IMR-90 (cell line): ENCODE results near the gene ANKLE2. TPM values are rescaled to one million over a fixed set of nuclear protein-coding genes. Genes with fewer than 3 reads are reported as not detected.

Experiments used
- ATAC-seq: fragments of 200-7000 bp; cut with Tn5 transposase; 2 replicates; pipeline ENCODE4 v1.9.1; 2020; ENCODE audit warnings: low read depth, mild to moderate bottlenecking, moderate library complexity
- BruUV-seq: library from RNA; stranded (reverse); fragments of 400-500 nt; replicated peaks from 2 replicates; lab custom pipeline; 2021; lab: Mats Ljungman, UMichigan
- CTCF ChIA-PET: fragments of 300-600 bp; formaldehyde crosslinking; extraction: SDS; loops from one replicate; lab custom pipeline; 2021; ENCODE audit warnings: antibody characterized with exemption; lab: Yijun Ruan, JAX
- POLR2A ChIA-PET: fragments of 300-600 bp; sonication (Branson Sonifier 250); formaldehyde crosslinking; loops from one replicate; lab custom pipeline; 2022; ENCODE audit warnings: antibody characterized with exemption; ENCODE audit not compliant: unreplicated experiment; lab: Charles Lee
- DNase-seq: peaks from one replicate; pipeline ENCODE4 v3.0.0; 2013
- H2AFZ ChIP-seq: replicated peaks from 2 replicates; pipeline ENCODE3; 2013; ENCODE audit warnings: low read length, mild to moderate bottlenecking; ENCODE audit not compliant: poor library complexity
- H2AK5ac ChIP-seq: 2 replicates; pipeline ENCODE4 v1.6.1; 2013; ENCODE audit warnings: low read depth, low read length, inconsistent platforms
- H2AK9ac ChIP-seq: replicated peaks from 2 replicates; pipeline ENCODE3; 2013; ENCODE audit warnings: mild to moderate bottlenecking, low read depth, low read length, moderate library complexity; ENCODE audit not compliant: poor library complexity
- H2BK120ac ChIP-seq: 2 replicates; pipeline ENCODE4 v1.6.1; 2013; ENCODE audit warnings: low read depth, low read length, inconsistent platforms
- H2BK15ac ChIP-seq: 3 replicates; pipeline ENCODE4 v1.6.1; 2013; ENCODE audit warnings: low read depth, low read length, inconsistent platforms
- H2BK20ac ChIP-seq: 2 replicates; pipeline ENCODE4 v1.6.1; 2013; ENCODE audit warnings: low read depth, mild to moderate bottlenecking, inconsistent platforms, low read length, moderate library complexity
- H2BK5ac ChIP-seq: 2 replicates; pipeline ENCODE4 v1.6.1; 2013; ENCODE audit warnings: mild to moderate bottlenecking, low read depth, low read length, inconsistent platforms; ENCODE audit not compliant: poor library complexity, severe bottlenecking
- H3K14ac ChIP-seq: replicated peaks from 2 replicates; pipeline ENCODE4 v1.6.1; 2013; ENCODE audit warnings: low read depth, low read length, inconsistent platforms
- H3K18ac ChIP-seq: 2 replicates; pipeline ENCODE4 v1.6.1; 2013; ENCODE audit warnings: low read depth, low read length, control low read depth
- H3K23ac ChIP-seq: 2 replicates; pipeline ENCODE4 v1.6.1; 2013; ENCODE audit warnings: low read depth, low read length, inconsistent platforms
- H3K27ac ChIP-seq: 2 replicates; pipeline ENCODE4 v1.5.1; 2013; ENCODE audit warnings: mild to moderate bottlenecking, control low read depth, low read length; ENCODE audit not compliant: insufficient read depth
- H3K27me3 ChIP-seq: 2 replicates; pipeline ENCODE4 v1.6.1; 2013; ENCODE audit warnings: low read length; ENCODE audit not compliant: control insufficient read depth, insufficient read depth
- H3K36me3 ChIP-seq: 2 replicates; pipeline ENCODE4 v1.6.1; 2013; ENCODE audit warnings: low read length, mixed read lengths; ENCODE audit not compliant: control insufficient read depth, insufficient read depth
- H3K4ac ChIP-seq: 2 replicates; pipeline ENCODE4 v1.6.1; 2013; ENCODE audit warnings: low read depth, low read length, inconsistent platforms
- H3K4me1 ChIP-seq: 2 replicates; pipeline ENCODE4 v1.6.1; 2013; ENCODE audit warnings: low read length, mixed read lengths; ENCODE audit not compliant: control insufficient read depth, insufficient read depth
- H3K4me2 ChIP-seq: 2 replicates; pipeline ENCODE4 v1.6.1; 2013; ENCODE audit warnings: low read depth, mild to moderate bottlenecking, control low read depth, low read length, moderate library complexity
- H3K4me3 ChIP-seq: 2 replicates; pipeline ENCODE4 v1.5.1; 2013; ENCODE audit warnings: low read depth, mild to moderate bottlenecking, control low read depth, low read length, moderate library complexity; ENCODE audit not compliant: insufficient read depth
- H3K56ac ChIP-seq: 2 replicates; pipeline ENCODE4 v1.6.1; 2013; ENCODE audit warnings: low read length, inconsistent platforms; ENCODE audit not compliant: insufficient read depth; ENCODE audit errors: extremely low read depth
- H3K79me1 ChIP-seq, 2 experiments: 2 replicates each; pipeline ENCODE4 v1.6.1; 2013; ENCODE audit warnings: low read length in 2 of 2, inconsistent platforms in 1 of 2, low read depth in 1 of 2
- H3K9ac ChIP-seq: 2 replicates; pipeline ENCODE4 v1.6.1; 2013; ENCODE audit warnings: low read depth, low read length, control low read depth
- H3K9me1 ChIP-seq: 2 replicates; pipeline ENCODE4 v1.6.1; 2013; ENCODE audit warnings: low read length, inconsistent platforms; ENCODE audit not compliant: insufficient read depth
- H3K9me3 ChIP-seq: 2 replicates; pipeline ENCODE4 v1.6.1; 2013; ENCODE audit warnings: low read length; ENCODE audit not compliant: control insufficient read depth, insufficient read depth
- H4K20me1 ChIP-seq: 2 replicates; pipeline ENCODE4 v1.6.1; 2013; ENCODE audit warnings: low read length, inconsistent platforms; ENCODE audit not compliant: insufficient read depth
- H4K5ac ChIP-seq: 2 replicates; pipeline ENCODE4 v1.6.1; 2013; ENCODE audit warnings: mild to moderate bottlenecking, low read depth, low read length, control low read depth
- H4K8ac ChIP-seq, 2 experiments: 2 replicates each; pipeline ENCODE4 v1.6.1; 2013; ENCODE audit warnings: low read depth in 2 of 2, low read length in 2 of 2, control low read depth in 1 of 2, inconsistent platforms in 1 of 2
- H4K91ac ChIP-seq: 2 replicates; pipeline ENCODE4 v1.6.1; 2013; ENCODE audit warnings: low read depth, low read length, inconsistent platforms; ENCODE audit not compliant: insufficient read depth
- BHLHE40 ChIP-seq: fragments of 150-350 bp; IDR thresholded peaks from 2 replicates; pipeline ENCODE4 v1.6.1; 2016; ENCODE audit warnings: mild to moderate bottlenecking, low read depth, low read length
- CEBPB ChIP-seq: IDR thresholded peaks from 2 replicates; pipeline ENCODE4 v1.6.1; 2012; ENCODE audit warnings: low read depth, low read length, improper control_type of control experiment
- CHD1 ChIP-seq: IDR thresholded peaks from 2 replicates; pipeline ENCODE4 v1.6.1; 2012; ENCODE audit warnings: low read depth, low read length, improper control_type of control experiment
- CTCF ChIP-seq: conservative IDR thresholded peaks from 2 replicates; pipeline ENCODE4 v1.5.1; 2012; ENCODE audit warnings: mild to moderate bottlenecking, low read depth, low read length, improper control_type of control experiment
- ELK1 ChIP-seq: fragments of 150-350 bp; IDR thresholded peaks from 2 replicates; pipeline ENCODE4 v1.6.1; 2016; ENCODE audit warnings: low read depth, mild to moderate bottlenecking, low read length, moderate library complexity, borderline replicate concordance
- FOS ChIP-seq: fragments of 150-350 bp; IDR thresholded peaks from 2 replicates; pipeline ENCODE4 v1.6.1; 2016; ENCODE audit warnings: low read depth, low read length
- MAFK ChIP-seq: IDR thresholded peaks from 2 replicates; pipeline ENCODE4 v1.6.1; 2012; ENCODE audit warnings: low read depth, low read length, improper control_type of control experiment
- MAZ ChIP-seq: IDR thresholded peaks from 2 replicates; pipeline ENCODE4 v1.6.1; 2012; ENCODE audit warnings: low read depth, mild to moderate bottlenecking, low read length, improper control_type of control experiment, moderate library complexity, borderline replicate concordance
- MXI1 ChIP-seq: IDR thresholded peaks from 2 replicates; pipeline ENCODE4 v1.6.1; 2012; ENCODE audit warnings: low read depth, mild to moderate bottlenecking, low read length, moderate library complexity, borderline replicate concordance
- NFE2L2 ChIP-seq: fragments of 150-350 bp; IDR thresholded peaks from 2 replicates; pipeline ENCODE4 v1.6.1; 2016; ENCODE audit warnings: low read depth, mild to moderate bottlenecking, low read length
- POLR2A ChIP-seq: IDR thresholded peaks from 2 replicates; pipeline ENCODE4 v1.6.1; 2012; ENCODE audit warnings: mild to moderate bottlenecking, low read depth, low read length
- RAD21 ChIP-seq: IDR thresholded peaks from 2 replicates; pipeline ENCODE4 v1.6.1; 2012; ENCODE audit warnings: low read length, improper control_type of control experiment
- RCOR1 ChIP-seq: IDR thresholded peaks from 2 replicates; pipeline ENCODE4 v1.6.1; 2012; ENCODE audit warnings: mild to moderate bottlenecking, low read length, improper control_type of control experiment; ENCODE audit not compliant: insufficient replicate concordance
- RFX5 ChIP-seq: IDR thresholded peaks from 2 replicates; pipeline ENCODE4 v1.8.0; 2012; ENCODE audit warnings: low read depth, mild to moderate bottlenecking, low read length, moderate library complexity
- SMC3 ChIP-seq: fragments of 150-350 bp; IDR thresholded peaks from 2 replicates; pipeline ENCODE4 v1.6.1; 2016; ENCODE audit warnings: low read depth, mild to moderate bottlenecking, antibody characterized with exemption, low read length, moderate library complexity
- USF2 ChIP-seq: fragments of 150-350 bp; IDR thresholded peaks from 2 replicates; pipeline ENCODE4 v1.6.1; 2017; ENCODE audit warnings: mild to moderate bottlenecking, antibody characterized with exemption, low read length, low read depth
- WGBS, 2 experiments: methylation state at CpG; one replicate each; pipeline versions ENCODE4 v1.1.5 to v1.1.7; 2013; ENCODE audit warnings: missing lambda C conversion rate in 2 of 2; ENCODE audit not compliant: insufficient read length in 1 of 2; ENCODE audit errors: extremely low coverage in 2 of 2; 5-methylcytosine and 5-hydroxymethylcytosine counted together
- dilution Hi-C: fragments of 300-500 bp; cut with HindIII; formaldehyde crosslinking; loops from one replicate; pipeline ENCODE4 v1.14.3; 2018; ENCODE audit warnings: low sequenced_read_pairs; ENCODE audit not compliant: unreplicated experiment
- in situ Hi-C: fragments of 300-500 bp; cut with MboI; formaldehyde crosslinking; loops from 3 replicates; pipeline ENCODE4 v1.14.3; 2019; ENCODE audit warnings: low sequenced_read_pairs, inconsistent platforms, mixed read lengths
- intact Hi-C: fragments of 100-400 bp; cut with micrococcal nuclease; formaldehyde crosslinking; loops from 2 replicates; pipeline ENCODE4 v1.10.0; 2022
- polyA plus RNA-seq, 3 experiments: library from polyadenylated mRNA; depleted of rRNA; stranded (reverse); fragments of >200 nt; gene quantifications; 2 replicates each; pipeline ENCODE4 v1.2.3, GENCODE V29; 2012; ENCODE audit warnings: low replicate concordance in 1 of 3
- total RNA-seq: library from RNA; depleted of rRNA; stranded (reverse); fragments of >200 nt; gene quantifications from 2 replicates; pipeline ENCODE4 v1.2.3, GENCODE V29; 2012

Gene ANKLE2
- total and polyA plus RNA-seq, 2 of the 4 experiments (the other 2 are of a cell fraction): 63.4 to 82.4 TPM

DNA sequence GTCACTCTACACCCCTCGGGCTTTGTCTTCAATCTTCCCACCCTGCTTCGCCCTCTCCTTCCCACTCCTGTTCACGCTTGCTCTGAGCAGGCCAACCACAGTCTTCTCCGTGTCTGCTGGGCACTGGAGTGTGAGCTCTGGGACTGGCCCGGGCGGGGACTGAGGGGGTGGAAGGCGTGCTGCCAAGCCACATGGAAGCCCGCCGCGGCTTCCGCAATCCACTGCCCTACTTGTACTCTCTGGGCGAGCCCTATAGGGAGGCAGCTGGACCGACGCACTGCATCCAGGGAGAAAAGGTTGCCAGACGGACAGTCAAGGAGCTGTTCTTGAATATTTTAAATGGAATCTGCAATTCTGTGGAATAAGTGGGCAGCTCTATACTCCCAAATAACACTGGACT lies 42.3 kb upstream of the ANKLE2 start:
- dilution Hi-C loops: no loop called here
- H2AK9ac ChIP-seq: no peak overlapping the region
- ATAC-seq (no peak), DNase-seq (no peak)
- 87% methylated on average over 3 of the region's 15 CpGs; no CpG with 5 or more reads in 1 of the 2 experiments for WGBS, 2 experiments
- no peak overlapping the region for H3K18ac ChIP-seq
- no peak overlapping the region for H3K4me3 ChIP-seq
- peaks cover 30 to 80% of the 10 kb centered on the region in 2 experiments for H3K79me1 ChIP-seq
- H3K27ac ChIP-seq: no peak overlapping the region
- no peak overlapping the region for H4K5ac ChIP-seq
- in situ Hi-C loops: no loop called here
- H2BK120ac ChIP-seq: no peak overlapping the region
- H4K20me1 ChIP-seq: peaks cover 76% of the 10 kb centered on the region
- H2BK15ac ChIP-seq: no peak overlapping the region
- no peaks in the 10 kb centered on the region for H3K4me1 ChIP-seq
- H2BK5ac ChIP-seq: no peak overlapping the region
- H3K14ac ChIP-seq: no peak overlapping the region
- peaks cover 84% of the 10 kb centered on the region for H3K36me3 ChIP-seq
- H4K8ac ChIP-seq: no peak overlapping the region
- H3K9me3 ChIP-seq: no peaks in the 10 kb centered on the region
- intact Hi-C loops: no loop called here
- no TSS peak for BruUV-seq
- TF ChIP-seq CHD1: no peak
- no peak for TF ChIP-seq FOS
- TF ChIP-seq RFX5: no peak
- no peak for TF ChIP-seq NFE2L2
- TF ChIP-seq BHLHE40: no peak
- TF ChIP-seq CEBPB: no peak
- TF ChIP-seq CTCF: no peak
- no peak for TF ChIP-seq RAD21
- no peak for TF ChIP-seq MAZ
- TF ChIP-seq ELK1: no peak
- TF ChIP-seq RCOR1: no peak
- TF ChIP-seq SMC3: no peak
- no peak for TF ChIP-seq MAFK
- TF ChIP-seq MXI1: no peak
- no peak for TF ChIP-seq USF2
- no peak for TF ChIP-seq POLR2A
- H3K27me3 ChIP-seq: no peaks in the 10 kb centered on the region
- no peak overlapping the region for H2BK20ac ChIP-seq
- H3K23ac ChIP-seq: no peak overlapping the region
- no peak overlapping the region for H3K9ac ChIP-seq
- ChIA-PET CTCF (no interaction called here), POLR2A (no interaction called here)
- no peak overlapping the region for H2AFZ ChIP-seq
- H4K91ac ChIP-seq: no peak overlapping the region
- no peak overlapping the region for H3K4ac ChIP-seq
- H3K4me2 ChIP-seq: no peak overlapping the region
- no peak overlapping the region for H3K56ac ChIP-seq
- peaks cover 11% of the 10 kb centered on the region for H3K9me1 ChIP-seq
- no peak overlapping the region for H2AK5ac ChIP-seq
